Panc1 (cell line): ENCODE data around the gene CREB5. TPM values are rescaled to one million over a fixed set of nuclear protein-coding genes. Genes with fewer than 3 reads are reported as not detected.

Source experiments
- ATAC-seq: fragments of 200-7000 bp; cut with Tn5 transposase; 2 replicates; pipeline ENCODE4 v1.9.1; 2020; ENCODE audit warnings: mild to moderate bottlenecking, moderate library complexity
- BruUV-seq: library from RNA; stranded (reverse); fragments of 400-500 nt; replicated peaks from 2 replicates; lab custom pipeline; 2021; lab: Mats Ljungman, UMichigan
- CTCF ChIA-PET: fragments of 300-600 bp; sonication (Branson Sonifier 250); formaldehyde crosslinking; loops from one replicate; lab custom pipeline; 2022; ENCODE audit warnings: antibody characterized with exemption; lab: Charles Lee
- POLR2A ChIA-PET: fragments of 300-600 bp; sonication (Branson Sonifier 250); formaldehyde crosslinking; loops from one replicate; lab custom pipeline; 2022; ENCODE audit warnings: antibody characterized with exemption; lab: Charles Lee
- DNase-seq: peaks from one replicate; pipeline ENCODE4 v3.0.0-alpha.2; 2010; ENCODE audit warnings: low read depth, low spot score
- H3K27ac ChIP-seq: 2 replicates; pipeline ENCODE4 v1.5.1; 2011; ENCODE audit warnings: mild to moderate bottlenecking, low read length, inconsistent platforms
- H3K27me3 ChIP-seq: fragments of 200-500 bp; sonication (Bioruptor generic); 2 replicates; pipeline ENCODE4 v1.6.0; 2014; ENCODE audit warnings: low read length, inconsistent platforms; ENCODE audit not compliant: control insufficient read depth, insufficient read depth
- H3K36me3 ChIP-seq: fragments of 200-500 bp; sonication (Bioruptor generic); 2 replicates; pipeline ENCODE4 v1.5.1; 2014; ENCODE audit warnings: inconsistent platforms, mild to moderate bottlenecking, low read length, moderate library complexity; ENCODE audit not compliant: control insufficient read depth, insufficient read depth
- H3K4me1 ChIP-seq: 2 replicates; pipeline ENCODE4 v1.5.1; 2011; ENCODE audit warnings: inconsistent platforms, mild to moderate bottlenecking, low read length, moderate library complexity; ENCODE audit not compliant: control insufficient read depth, insufficient read depth
- H3K4me3 ChIP-seq, 2 experiments: 2 replicates each; pipeline ENCODE4 v1.5.1; 2011 to 2012; ENCODE audit warnings: low read depth in 2 of 2, low read length in 2 of 2, mild to moderate bottlenecking in 2 of 2, inconsistent platforms in 1 of 2, moderate library complexity in 1 of 2
- H3K9me3 ChIP-seq: fragments of 200-500 bp; sonication (Bioruptor generic); 2 replicates; pipeline ENCODE4 v1.5.1; 2014; ENCODE audit warnings: low read depth, mild to moderate bottlenecking, inconsistent platforms, low read length, moderate library complexity; ENCODE audit not compliant: control insufficient read depth, insufficient read depth
- CTCF ChIP-seq: fragments of 450-650 bp; IDR thresholded peaks from 2 replicates; pipeline ENCODE4 v1.5.1; 2017; ENCODE audit warnings: mild to moderate bottlenecking
- POLR2AphosphoS5 ChIP-seq: IDR thresholded peaks from 2 replicates; pipeline ENCODE4 v1.6.1; 2012; ENCODE audit warnings: mild to moderate bottlenecking, low read depth, low read length, moderate library complexity
- REST ChIP-seq, 2 experiments: IDR thresholded peaks; 2 replicates each; pipeline ENCODE4 v1.6.1; 2011 to 2012; ENCODE audit warnings: low read depth in 2 of 2, control low read depth in 1 of 2, low read length in 1 of 2, mild to moderate bottlenecking in 1 of 2, moderate library complexity in 1 of 2; ENCODE audit not compliant: insufficient read depth in 1 of 2
- SIN3A ChIP-seq: IDR thresholded peaks from 2 replicates; pipeline ENCODE4 v1.6.1; 2012; ENCODE audit warnings: low read depth, mild to moderate bottlenecking, low read length, moderate library complexity, borderline replicate concordance; ENCODE audit not compliant: insufficient read depth
- TCF7L2 ChIP-seq: IDR thresholded peaks from 2 replicates; pipeline ENCODE4 v1.6.1; 2011; ENCODE audit warnings: mild to moderate bottlenecking, low read depth, low read length, inconsistent platforms
- in situ Hi-C: cut with HindIII; loops from 2 replicates; pipeline ENCODE4 v1.10.0; 2016; ENCODE audit warnings: low sequenced_read_pairs, low pct_unique_long_range_greater_than_20kb
- intact Hi-C: fragments of 100-400 bp; cut with micrococcal nuclease; formaldehyde crosslinking; loops from one replicate; pipeline ENCODE4 v1.10.0; 2022; ENCODE audit not compliant: unreplicated experiment
- total RNA-seq: library from RNA; stranded (reverse); gene quantifications from one replicate; pipeline ENCODE4 v1.2.1, GENCODE V29; 2021; ENCODE audit not compliant: unreplicated experiment

The CREB5 gene
- total RNA-seq, 1 experiment from 2014 or later, result 3.1 TPM

GRCh38 chr7:28762651-28763050 lies 350.3 kb downstream of the CREB5 start:
- ATAC-seq, result no peak
- BruUV-seq, result no TSS peak
- Histone ChIP-seq H3K27me3 (no peaks in the 10 kb centered on the region), H3K9me3 (no peaks in the 10 kb centered on the region), H3K27ac (no peak overlapping the region), H3K36me3 (no peaks in the 10 kb centered on the region), H3K4me1 (no peaks in the 10 kb centered on the region), H3K4me3 (no peak overlapping the region)
- DNase-seq, result no peak
- intact Hi-C loops (no loop called here), in situ Hi-C loops (no loop called here)
- ChIA-PET POLR2A (no interaction called here), CTCF (no interaction called here)
- TF ChIP-seq REST (IDR thresholded peaks at IDR 0.05; ENCODE audit: insufficient read depth in 1 of 2, low read depth in 2 of 2, low read length in 1 of 2) (no peak), POLR2AphosphoS5 (no peak), TCF7L2 (no peak), CTCF (no peak), SIN3A (no peak)

- in situ Hi-C loops (no loop called here), intact Hi-C loops (no loop called here)
- Histone ChIP-seq H3K36me3 (no peaks in the 10 kb centered on the region), H3K27ac (no peak overlapping the region), H3K27me3 (no peaks in the 10 kb centered on the region), H3K4me3 (no peak overlapping the region), H3K9me3 (no peaks in the 10 kb centered on the region), H3K4me1 (no peaks in the 10 kb centered on the region)
- CTCF ChIA-PET, result no interaction called here
- no peak for ATAC-seq
- BruUV-seq, result no TSS peak
- POLR2A ChIA-PET, result no interaction called here
- DNase-seq, result no peak
- TF ChIP-seq POLR2AphosphoS5, result no peak
- no peak for TF ChIP-seq TCF7L2
- TF ChIP-seq REST (IDR thresholded peaks at IDR 0.05; ENCODE audit: insufficient read depth in 1 of 2, low read depth in 2 of 2, low read length in 1 of 2), result no peak
- TF ChIP-seq SIN3A, result no peak
- no peak for TF ChIP-seq CTCF
These were observed 354.0 kb downstream of the CREB5 start for GRCh38 chr7:28766359-28766758.
